ENCODE data around the gene OR2S2. TPM values are rescaled to one million over a fixed set of nuclear protein-coding genes. Genes with fewer than 3 reads are reported as not detected.

Gene OR2S2
- total RNA-seq, 4 donors from 2014 or later = not detected

DNA sequence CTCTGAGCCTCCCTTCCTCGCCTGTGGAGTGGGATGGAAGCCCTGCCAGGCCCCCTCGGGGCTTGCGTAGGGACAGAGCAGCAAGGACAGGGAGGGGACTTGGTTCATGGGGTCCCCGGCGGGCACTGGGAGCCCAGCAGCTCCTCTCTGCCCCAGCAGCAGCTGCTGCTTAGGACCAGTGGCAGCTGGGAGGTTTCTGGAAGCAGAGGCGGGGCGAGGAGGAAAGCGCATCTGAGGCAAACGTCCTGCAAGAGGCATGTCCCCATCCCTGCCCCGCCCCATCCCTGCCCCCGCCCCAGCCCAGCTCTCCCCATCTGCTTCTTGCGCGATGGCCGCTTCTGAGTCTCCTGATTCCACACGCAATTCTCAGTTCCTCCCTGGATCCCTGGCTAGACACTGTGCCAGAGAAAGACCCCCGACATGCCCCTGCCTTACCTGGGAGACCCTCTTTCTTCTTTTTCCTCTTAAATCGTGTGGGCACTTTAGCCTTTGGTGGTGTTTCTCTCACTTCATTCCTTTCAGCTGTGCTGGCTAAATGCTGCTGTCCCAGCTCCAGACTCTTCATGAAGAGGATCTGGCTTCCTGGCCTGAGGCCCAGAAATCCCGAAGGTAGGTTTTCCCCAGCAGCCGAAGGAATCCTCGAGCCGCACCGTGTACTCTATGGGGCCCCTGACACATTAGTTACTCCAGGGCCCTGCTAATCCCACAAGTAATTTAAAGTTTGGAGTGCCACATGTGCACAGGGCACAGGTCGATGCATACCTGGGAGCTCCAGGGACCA is 4.4 kb upstream of the OR2S2 start:
- WGBS = 52% methylated on average over 21 of the region's 23 CpGs
- H3K4me1 ChIP-seq = no peaks in the 10 kb centered on the region
- no peaks in the 10 kb centered on the region for H3K36me3 ChIP-seq
- H3K27me3 ChIP-seq = peaks cover 9% of the 10 kb centered on the region
- TF ChIP-seq EP300 (IDR thresholded peaks at IDR 0.05) = no peak
- no peak for TF ChIP-seq CTCF (IDR thresholded peaks at IDR 0.05)
- TF ChIP-seq POLR2AphosphoS5 (IDR thresholded peaks at IDR 0.05) = no peak
- TF ChIP-seq POLR2A (IDR thresholded peaks at IDR 0.05) = no peak
- H3K9me3 ChIP-seq = no peaks in the 10 kb centered on the region
- no peak for DNase-seq (ENCODE audit: low spot score in 2 of 2)
- no peak overlapping the region for H3K27ac ChIP-seq
- H3K4me3 ChIP-seq = no peak overlapping the region

DNA sequence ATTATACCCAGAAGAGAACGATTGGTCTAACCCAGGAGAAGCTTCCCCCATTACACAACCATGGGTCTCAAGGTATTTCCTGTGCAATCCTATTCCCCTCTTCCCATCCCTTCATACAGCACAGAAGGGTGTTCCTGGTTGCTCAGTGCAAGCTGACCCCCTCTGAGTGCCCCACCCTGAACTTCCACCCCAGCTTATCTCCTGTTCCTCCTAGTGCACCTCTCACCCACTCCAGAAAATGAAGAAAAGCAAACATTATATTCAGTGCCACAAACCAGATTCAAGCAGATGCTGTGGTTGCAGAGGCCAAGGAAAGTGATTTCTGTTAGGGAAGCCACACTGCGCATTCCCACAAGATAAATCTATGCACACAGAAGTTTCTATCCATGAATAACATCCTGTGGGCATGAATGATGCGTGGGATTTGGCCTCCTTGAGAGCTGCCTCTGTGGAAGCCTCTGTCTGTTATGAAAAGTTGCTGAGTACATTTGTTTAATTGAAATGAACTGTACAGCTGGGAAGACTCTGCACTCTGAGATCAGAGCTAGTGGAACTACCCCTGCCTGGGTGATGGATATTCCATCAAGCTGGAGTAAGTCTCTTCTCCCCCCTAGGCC is 2.2 kb upstream of the OR2S2 start:
- WGBS = 73% methylated on average over 3 of the region's 3 CpGs

DNA sequence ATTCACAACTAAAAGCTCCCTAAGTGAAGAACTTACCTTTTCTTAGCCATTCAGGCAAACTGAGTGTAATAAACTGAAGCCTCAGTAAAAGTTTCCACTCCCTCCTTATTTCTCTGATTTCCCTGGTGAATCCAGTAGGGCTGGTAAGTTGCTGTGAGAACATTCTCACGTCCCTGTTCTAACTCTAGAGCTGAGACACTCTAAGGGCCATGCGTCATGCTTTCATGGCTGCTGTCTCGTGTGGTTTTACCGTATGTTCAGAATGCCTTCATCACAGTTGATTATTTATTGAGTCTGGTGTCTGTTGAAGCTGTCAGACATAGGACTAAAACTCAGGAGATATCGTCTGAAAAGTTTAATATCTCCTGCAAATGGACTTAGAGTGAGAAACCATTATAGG is 1.3 kb downstream of the OR2S2 start:
- DNase-seq (ENCODE audit: low spot score in 2 of 2) = no peak
- Histone ChIP-seq H3K4me1 (no peaks in the 10 kb centered on the region), H3K9me3 (no peaks in the 10 kb centered on the region), H3K36me3 (no peaks in the 10 kb centered on the region), H3K27ac (no peak overlapping the region), H3K4me3 (no peak overlapping the region), H3K27me3 (peaks cover 9% of the 10 kb centered on the region)
- WGBS = 69% methylated on average over 5 of the region's 5 CpGs
- TF ChIP-seq EP300 (IDR thresholded peaks at IDR 0.05) (no peak), CTCF (IDR thresholded peaks at IDR 0.05) (no peak), POLR2AphosphoS5 (IDR thresholded peaks at IDR 0.05) (no peak), POLR2A (IDR thresholded peaks at IDR 0.05) (no peak)

More for the DNA sequence above, 2.2 kb upstream of the OR2S2 start:
- TF ChIP-seq CTCF (IDR thresholded peaks at IDR 0.05) = no peak
- no peak for TF ChIP-seq EP300 (IDR thresholded peaks at IDR 0.05)
- no peak for TF ChIP-seq POLR2A (IDR thresholded peaks at IDR 0.05)
- TF ChIP-seq POLR2AphosphoS5 (IDR thresholded peaks at IDR 0.05) = no peak
- no peaks in the 10 kb centered on the region for H3K36me3 ChIP-seq
- DNase-seq (ENCODE audit: low spot score in 2 of 2) = no peak
- no peak overlapping the region for H3K27ac ChIP-seq
- H3K4me1 ChIP-seq = no peaks in the 10 kb centered on the region
- no peak overlapping the region for H3K4me3 ChIP-seq
- H3K9me3 ChIP-seq = no peaks in the 10 kb centered on the region
- H3K27me3 ChIP-seq = peaks cover 9% of the 10 kb centered on the region

- Histone ChIP-seq H3K27ac (no peak overlapping the region), H3K4me1 (no peaks in the 10 kb centered on the region), H3K9me3 (no peaks in the 10 kb centered on the region), H3K4me3 (no peak overlapping the region), H3K27me3 (peaks cover 5% of the 10 kb centered on the region), H3K36me3 (no peaks in the 10 kb centered on the region)
- DNase-seq (ENCODE audit: low spot score in 2 of 2) = no peak
- WGBS = 11% methylated on average over 6 of the region's 6 CpGs
- TF ChIP-seq POLR2AphosphoS5 (IDR thresholded peaks at IDR 0.05) = no peak
- TF ChIP-seq CTCF (IDR thresholded peaks at IDR 0.05) = peak; percentile 61 to 84
Observed at GRCh38 chr9:35954942-35955546, 2.9 kb downstream of the OR2S2 start.

DNA sequence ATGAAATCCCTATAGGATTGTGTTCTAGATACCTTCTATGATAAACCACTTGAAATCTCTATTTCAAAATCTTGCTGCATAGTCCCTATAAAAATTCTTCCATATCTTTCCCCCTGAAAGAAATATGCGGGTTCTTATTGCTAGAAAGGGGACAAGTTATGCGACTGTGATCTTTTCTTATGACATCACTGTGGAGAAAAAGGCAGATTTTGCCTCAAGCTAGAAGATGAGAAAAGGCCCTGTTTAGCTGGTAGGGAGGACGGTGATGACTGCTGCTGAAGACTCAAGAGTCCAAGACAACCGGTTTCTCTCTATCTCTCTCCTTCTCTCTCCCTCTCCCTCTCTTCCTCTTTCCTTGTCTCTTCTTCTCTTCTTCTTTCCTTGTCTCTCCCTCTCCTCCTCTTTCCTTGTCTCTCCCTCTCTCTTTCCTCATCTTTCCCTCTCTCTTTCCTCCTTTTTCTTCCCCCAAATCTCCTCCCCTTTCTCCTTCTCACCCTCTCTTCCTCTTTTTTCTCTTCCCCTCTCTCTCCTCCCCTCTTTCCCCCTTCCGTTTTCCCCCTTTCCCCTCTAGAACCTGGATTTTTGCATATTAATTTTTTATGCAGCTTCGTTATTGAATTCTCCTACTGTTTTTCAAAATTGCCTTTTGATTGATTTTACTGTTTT is 5.3 kb downstream of the OR2S2 start:
- no peak overlapping the region for H3K27ac ChIP-seq
- no peak overlapping the region for H3K4me3 ChIP-seq

More for the DNA sequence above, 5.3 kb downstream of the OR2S2 start:
- Histone ChIP-seq H3K27me3 (peaks cover 4% of the 10 kb centered on the region), H3K36me3 (no peaks in the 10 kb centered on the region), H3K4me1 (no peaks in the 10 kb centered on the region), H3K9me3 (no peaks in the 10 kb centered on the region)
- TF ChIP-seq POLR2A (IDR thresholded peaks at IDR 0.05) = no peak
- no peak for TF ChIP-seq POLR2AphosphoS5 (IDR thresholded peaks at IDR 0.05)
- TF ChIP-seq CTCF (IDR thresholded peaks at IDR 0.05) = no peak
- no peak for TF ChIP-seq EP300 (IDR thresholded peaks at IDR 0.05)
- WGBS = 74% methylated on average over 6 of the region's 6 CpGs
- DNase-seq (ENCODE audit: low spot score in 2 of 2) = no peak

All from suprapubic skin (tissue), 4 donors.